ENCODE results near the gene S100A8. TPM values are rescaled to one million over a fixed set of nuclear protein-coding genes. Genes with fewer than 3 reads are reported as not detected.

S100A8 gene
- total RNA-seq, 2 donors from 2014 or later: 1.8 TPM; not detected in 1

DNA sequence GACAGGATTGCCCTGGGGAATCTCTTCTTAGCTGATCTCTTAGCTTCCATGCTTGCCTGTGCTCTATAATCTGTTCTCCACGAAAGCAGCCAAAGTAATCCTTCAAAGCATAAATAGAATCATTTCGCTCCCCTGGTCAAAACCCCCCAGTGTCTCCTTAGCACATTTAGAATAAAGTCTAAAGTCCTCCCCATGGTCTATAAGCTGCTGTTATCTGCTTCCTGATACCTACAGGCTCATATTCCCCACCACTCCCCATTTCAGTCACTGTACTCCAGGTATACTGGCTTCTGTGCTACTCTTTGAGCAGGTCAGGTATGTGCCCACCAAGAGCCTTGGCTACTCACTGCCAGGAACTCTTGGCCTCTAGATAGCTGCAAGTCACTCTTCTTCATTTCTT, 18.3 kb downstream of the S100A8 start:
- intact Hi-C loops (cut with DNase I): no loop called here
- WGBS, 2 donors: 79 to 82% methylated on average over 2 of the region's 2 CpGs
- Histone ChIP-seq H3K36me3 (replicated peaks in 1 of 2; ENCODE audit: insufficient read depth in 1 of 2, low read depth in 2 of 2) (no peaks in the 10 kb centered on the region), H3K27me3 (no peaks in the 10 kb centered on the region), H3K9me3 (no peaks in the 10 kb centered on the region), H3K4me1 (no peaks in the 10 kb centered on the region), H3K4me3 (no peak overlapping the region), H3K27ac (no peak overlapping the region)
- DNase-seq: no peak
- TF ChIP-seq POLR2A (IDR thresholded peaks at IDR 0.05) (no peak), CTCF (IDR thresholded peaks at IDR 0.05) (no peak)
- ATAC-seq: no peak

- H3K27me3 ChIP-seq: no peaks in the 10 kb centered on the region
- no peak overlapping the region for H3K4me3 ChIP-seq
- DNase-seq: no peak
- no peak overlapping the region for H3K27ac ChIP-seq
- no peaks in the 10 kb centered on the region for H3K36me3 ChIP-seq (replicated peaks in 1 of 2; ENCODE audit: insufficient read depth in 1 of 2, low read depth in 2 of 2)
- no peaks in the 10 kb centered on the region for H3K4me1 ChIP-seq
- no peaks in the 10 kb centered on the region for H3K9me3 ChIP-seq
- intact Hi-C loops (cut with DNase I): no loop called here
- ATAC-seq: no peak
- TF ChIP-seq POLR2A (IDR thresholded peaks at IDR 0.05): no peak
- no peak for TF ChIP-seq CTCF (IDR thresholded peaks at IDR 0.05)
- WGBS, 2 donors: 80 to 100% methylated on average over 1 of the region's 1 CpG
Observed at GRCh38 chr1:153371231-153371630, 19.6 kb downstream of the S100A8 start.

GRCh38 chr1:153370146-153370545, 20.7 kb downstream of the S100A8 start:
- Histone ChIP-seq H3K36me3 (replicated peaks in 1 of 2; ENCODE audit: insufficient read depth in 1 of 2, low read depth in 2 of 2) (no peaks in the 10 kb centered on the region), H3K4me1 (no peaks in the 10 kb centered on the region), H3K27ac (no peak overlapping the region), H3K4me3 (no peak overlapping the region), H3K27me3 (no peaks in the 10 kb centered on the region), H3K9me3 (no peaks in the 10 kb centered on the region)
- no peak for ATAC-seq
- no peak for DNase-seq
- no peak for TF ChIP-seq POLR2A (IDR thresholded peaks at IDR 0.05)
- TF ChIP-seq CTCF (IDR thresholded peaks at IDR 0.05): no peak
- intact Hi-C loops (cut with DNase I): no loop called here
- 43 to 56% methylated on average over 3 of the region's 3 CpGs for WGBS, 2 donors

GRCh38 chr1:153368495-153368894, 22.4 kb downstream of the S100A8 start:
- H3K27me3 ChIP-seq: no peaks in the 10 kb centered on the region
- H3K36me3 ChIP-seq (replicated peaks in 1 of 2; ENCODE audit: insufficient read depth in 1 of 2, low read depth in 2 of 2): no peaks in the 10 kb centered on the region
- no peaks in the 10 kb centered on the region for H3K9me3 ChIP-seq
- H3K4me1 ChIP-seq: no peaks in the 10 kb centered on the region
- 55 to 65% methylated on average over 2 of the region's 2 CpGs for WGBS, 2 donors
- no peak for DNase-seq
- TF ChIP-seq CTCF (IDR thresholded peaks at IDR 0.05) (no peak), POLR2A (IDR thresholded peaks at IDR 0.05) (no peak)
- no peak overlapping the region for H3K4me3 ChIP-seq
- intact Hi-C loops (cut with DNase I): no loop called here
- H3K27ac ChIP-seq: no peak overlapping the region
- ATAC-seq: no peak

DNA sequence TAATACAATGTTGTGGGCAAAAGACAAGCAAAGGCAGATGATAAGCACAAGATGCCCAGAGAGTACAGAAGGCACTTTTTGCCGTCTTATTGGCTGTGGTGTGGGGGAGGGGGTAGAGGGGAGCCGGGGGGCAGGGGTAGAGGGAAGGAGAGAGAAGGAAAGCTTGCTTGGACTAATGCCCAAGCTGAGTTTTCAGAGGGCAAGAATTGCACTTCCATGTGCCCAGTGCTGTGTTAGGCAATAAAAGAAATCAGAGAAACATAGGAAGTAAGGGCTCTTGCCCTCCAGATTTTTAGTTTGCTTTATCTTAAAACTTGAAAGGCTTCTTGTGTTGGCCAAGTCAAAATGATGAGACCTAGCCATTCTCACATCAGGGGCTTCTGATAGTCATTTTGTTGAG, 23.8 kb downstream of the S100A8 start:
- TF ChIP-seq POLR2A (IDR thresholded peaks at IDR 0.05) (no peak), CTCF (IDR thresholded peaks at IDR 0.05) (no peak)
- no peak for ATAC-seq
- intact Hi-C loops (cut with DNase I): no loop called here
- no peaks in the 10 kb centered on the region for H3K27me3 ChIP-seq
- no peak overlapping the region for H3K27ac ChIP-seq
- no peak overlapping the region for H3K4me3 ChIP-seq
- H3K36me3 ChIP-seq (replicated peaks in 1 of 2; ENCODE audit: insufficient read depth in 1 of 2, low read depth in 2 of 2): no peaks in the 10 kb centered on the region
- WGBS, 2 donors: 68 to 79% methylated on average over 2 of the region's 2 CpGs
- H3K4me1 ChIP-seq: no peaks in the 10 kb centered on the region
- no peaks in the 10 kb centered on the region for H3K9me3 ChIP-seq
- DNase-seq: no peak

Data from body of pancreas (tissue), 4 donors.